ENCODE results near the gene SNRPA.

SNRPA gene

DNA sequence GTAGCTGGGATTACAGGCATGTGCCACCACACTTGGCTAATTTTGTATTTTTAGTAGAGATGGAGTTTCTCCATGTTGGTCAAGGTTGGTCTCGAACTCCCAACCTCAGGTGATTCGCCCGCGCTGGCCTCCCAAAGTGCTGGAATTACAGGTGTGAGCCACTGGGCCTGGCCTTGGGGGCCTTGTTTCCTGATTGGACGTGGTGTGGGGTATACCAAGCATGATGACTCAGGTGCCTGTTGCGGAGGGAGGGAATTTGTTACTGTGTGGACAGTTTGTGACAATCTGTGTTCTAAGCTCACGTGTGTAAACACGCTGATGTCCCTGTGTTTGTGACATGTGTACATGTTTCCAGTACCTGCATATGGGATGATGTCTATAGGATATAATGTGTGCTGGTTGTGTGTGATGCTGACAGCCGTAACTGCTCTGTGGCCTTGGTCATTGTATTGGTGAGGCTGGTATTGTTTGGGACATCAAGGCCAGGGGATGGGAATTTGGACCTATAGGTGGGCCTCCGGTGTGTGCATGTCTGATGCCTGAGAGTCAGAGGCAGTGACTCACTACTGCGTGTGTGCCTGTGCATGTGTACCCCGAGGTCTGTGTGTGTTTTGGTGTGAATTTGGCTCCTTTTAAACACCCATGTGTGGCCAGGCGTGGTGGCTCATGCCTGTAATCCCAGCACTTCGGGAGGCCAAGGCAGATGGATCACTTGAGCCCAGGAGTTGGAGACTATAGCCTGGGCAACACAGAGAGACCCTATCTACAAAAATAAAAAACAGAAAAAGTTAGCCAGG, 46.4 kb downstream of the SNRPA start:
- H3K27ac ChIP-seq = peak overlapping the region in 17 of 21 experiments; percentile 1 to 99 (median 87)
- H3K4me3 ChIP-seq = peak overlapping the region in 3 of 7 experiments; percentile 73 to 97 (median 93)

DNA sequence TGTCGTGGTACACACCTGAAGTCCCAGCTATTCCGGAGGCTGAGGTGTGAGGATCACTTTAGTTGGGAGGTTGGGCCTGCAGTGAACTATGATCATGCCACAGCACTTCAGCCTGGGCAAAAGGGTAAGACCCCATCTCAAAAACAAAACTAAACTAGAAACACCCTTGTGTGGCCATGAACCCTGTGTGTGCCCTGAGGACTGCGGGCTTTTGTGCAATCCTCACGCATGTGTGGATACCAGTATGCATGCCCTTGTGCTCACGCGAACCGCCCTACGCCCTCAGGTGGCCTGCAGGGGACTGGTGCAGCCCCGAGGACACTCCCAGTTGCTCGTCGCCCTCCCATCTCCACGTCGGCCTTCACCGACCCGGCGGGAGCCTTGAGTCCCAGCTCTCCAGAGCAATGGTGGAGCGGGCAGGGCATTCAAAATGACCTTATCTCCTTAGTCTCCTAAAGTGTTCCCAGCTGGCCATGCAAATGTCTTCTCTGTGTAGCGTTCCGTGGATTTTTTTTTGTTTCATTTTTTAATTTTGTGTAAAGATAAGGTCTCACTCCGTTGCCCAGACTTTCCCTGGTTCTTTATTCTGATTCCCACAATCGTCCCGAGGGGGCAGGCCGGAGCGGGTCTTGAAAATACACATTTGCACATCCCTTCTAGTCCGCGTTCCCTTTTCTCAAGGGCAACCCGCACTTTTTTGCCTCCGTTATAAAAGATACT, 47.1 kb downstream of the SNRPA start:
- peak overlapping the region in 20 of 21 experiments; percentile 1 to 99 (median 86) for H3K27ac ChIP-seq
- peak overlapping the region; percentile 69 to 97 (median 93) for H3K4me3 ChIP-seq

DNA sequence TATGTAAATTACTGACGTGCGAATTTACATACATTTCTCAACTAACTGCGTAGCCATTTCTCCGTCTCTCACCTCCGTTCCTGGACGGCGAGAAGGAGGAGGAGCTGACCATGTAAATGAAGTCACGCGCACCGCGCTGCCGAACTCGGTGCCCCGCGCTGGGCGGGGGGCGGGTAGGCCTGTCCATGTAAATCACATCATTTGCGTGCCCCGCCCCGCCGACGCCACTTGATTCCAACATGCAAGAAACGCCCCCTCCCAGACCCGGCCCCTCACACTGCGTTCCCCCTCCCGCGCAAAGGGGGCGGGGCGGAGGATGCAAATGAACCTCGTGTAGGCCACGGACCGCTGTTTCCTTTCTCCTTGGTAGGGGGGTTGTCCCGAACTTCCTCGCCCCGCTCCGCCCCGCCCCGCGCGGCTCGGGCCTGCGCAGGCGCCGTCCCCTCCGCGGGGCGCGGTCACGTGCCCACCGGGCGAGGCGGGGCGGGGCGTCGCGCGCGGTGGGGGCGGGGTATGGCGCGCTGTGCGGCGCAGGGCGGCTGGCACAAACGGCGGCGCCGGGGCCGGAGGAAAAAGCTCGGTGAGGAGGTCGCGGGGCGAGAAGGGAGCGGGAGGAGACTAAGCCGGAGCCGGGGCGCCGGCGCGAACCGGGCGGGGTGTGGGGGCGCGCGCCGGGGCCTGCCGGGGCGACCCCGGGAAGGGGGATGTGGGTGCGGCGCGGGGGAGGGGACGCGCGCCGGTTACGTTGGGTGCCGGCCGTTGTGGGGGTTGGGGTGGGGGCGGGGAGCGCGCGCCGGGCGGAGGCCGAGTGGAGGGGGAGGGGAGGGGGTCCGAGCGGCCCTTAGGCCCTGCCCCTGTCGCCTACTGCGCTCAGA, 47.9 kb downstream of the SNRPA start, which contains the start of gene EGLN2:
TSS of gene EGLN2 (plus strand) at position 509 of the 875 bp plus-strand sequence. CDS start 1,382 bp downstream, outside the sequence.
- Histone ChIP-seq H3K27ac (peak within 1 kb of the TSS; percentile 78 to 99 (median 97)), H3K4me3 (peak within 1 kb of the TSS; percentile 69 to 97 (median 93))

DNA sequence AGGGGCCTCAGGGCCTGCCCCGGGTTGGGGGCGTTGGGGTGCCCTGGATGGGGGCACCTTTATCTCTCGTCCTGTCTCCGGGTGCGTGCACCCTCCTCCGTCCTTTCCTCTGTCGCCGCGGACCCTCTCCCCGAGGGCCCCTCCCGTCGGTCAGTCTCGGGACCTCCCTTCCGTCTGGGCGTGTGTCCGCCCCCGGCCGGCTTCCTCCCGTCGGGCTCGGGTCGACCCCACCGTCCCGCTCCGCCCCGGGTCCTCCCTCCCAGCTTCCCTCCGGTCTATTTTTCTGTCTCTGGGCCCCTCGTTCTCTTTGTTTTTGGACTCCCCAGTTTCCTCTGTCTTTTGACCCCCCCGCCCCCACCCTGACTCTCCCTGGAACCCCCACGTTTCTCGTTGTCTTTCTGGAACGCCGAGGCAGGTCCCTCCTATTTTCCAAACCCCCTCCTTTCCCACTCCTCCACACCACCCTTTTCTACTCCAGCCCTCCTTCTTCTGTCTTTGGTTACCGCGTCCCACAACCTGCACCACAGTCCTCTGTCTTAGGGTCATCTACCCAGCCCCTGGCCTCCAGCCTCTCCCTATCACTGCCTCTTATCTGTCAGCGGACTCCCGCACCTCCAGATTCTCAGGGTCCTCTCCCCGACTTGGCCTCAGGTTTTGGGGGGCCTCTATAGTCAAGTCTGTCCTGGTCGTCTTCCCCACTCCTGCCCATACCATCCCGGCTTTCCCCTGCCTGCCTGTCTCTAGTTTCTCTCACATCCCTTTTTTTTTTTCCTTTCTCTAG, 48.7 kb downstream of the SNRPA start:
- peak overlapping the region; percentile 78 to 99 (median 97) for H3K27ac ChIP-seq
- peak overlapping the region; percentile 69 to 97 (median 93) for H3K4me3 ChIP-seq

DNA sequence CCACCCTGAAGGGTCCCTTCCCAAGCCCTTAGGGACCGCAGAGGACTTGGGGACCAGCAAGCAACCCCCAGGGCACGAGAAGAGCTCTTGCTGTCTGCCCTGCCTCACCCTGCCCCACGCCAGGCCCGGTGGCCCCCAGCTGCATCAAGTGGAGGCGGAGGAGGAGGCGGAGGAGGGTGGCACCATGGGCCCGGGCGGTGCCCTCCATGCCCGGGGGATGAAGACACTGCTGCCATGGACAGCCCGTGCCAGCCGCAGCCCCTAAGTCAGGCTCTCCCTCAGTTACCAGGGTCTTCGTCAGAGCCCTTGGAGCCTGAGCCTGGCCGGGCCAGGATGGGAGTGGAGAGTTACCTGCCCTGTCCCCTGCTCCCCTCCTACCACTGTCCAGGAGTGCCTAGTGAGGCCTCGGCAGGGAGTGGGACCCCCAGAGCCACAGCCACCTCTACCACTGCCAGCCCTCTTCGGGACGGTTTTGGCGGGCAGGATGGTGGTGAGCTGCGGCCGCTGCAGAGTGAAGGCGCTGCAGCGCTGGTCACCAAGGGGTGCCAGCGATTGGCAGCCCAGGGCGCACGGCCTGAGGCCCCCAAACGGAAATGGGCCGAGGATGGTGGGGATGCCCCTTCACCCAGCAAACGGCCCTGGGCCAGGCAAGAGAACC, 49.5 kb downstream of the SNRPA start:
- H3K27ac ChIP-seq = peak overlapping the region in 20 of 21 experiments; percentile 78 to 99 (median 97)
- peak overlapping the region; percentile 69 to 97 (median 93) for H3K4me3 ChIP-seq

DNA sequence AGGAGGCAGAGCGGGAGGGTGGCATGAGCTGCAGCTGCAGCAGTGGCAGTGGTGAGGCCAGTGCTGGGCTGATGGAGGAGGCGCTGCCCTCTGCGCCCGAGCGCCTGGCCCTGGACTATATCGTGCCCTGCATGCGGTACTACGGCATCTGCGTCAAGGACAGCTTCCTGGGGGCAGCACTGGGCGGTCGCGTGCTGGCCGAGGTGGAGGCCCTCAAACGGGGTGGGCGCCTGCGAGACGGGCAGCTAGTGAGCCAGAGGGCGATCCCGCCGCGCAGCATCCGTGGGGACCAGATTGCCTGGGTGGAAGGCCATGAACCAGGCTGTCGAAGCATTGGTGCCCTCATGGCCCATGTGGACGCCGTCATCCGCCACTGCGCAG, 50.0 kb downstream of the SNRPA start:
- peak overlapping the region in 5 of 7 experiments; percentile 69 to 96 (median 92) for H3K4me3 ChIP-seq
- peak overlapping the region in 18 of 21 experiments; percentile 7 to 99 (median 97) for H3K27ac ChIP-seq

DNA sequence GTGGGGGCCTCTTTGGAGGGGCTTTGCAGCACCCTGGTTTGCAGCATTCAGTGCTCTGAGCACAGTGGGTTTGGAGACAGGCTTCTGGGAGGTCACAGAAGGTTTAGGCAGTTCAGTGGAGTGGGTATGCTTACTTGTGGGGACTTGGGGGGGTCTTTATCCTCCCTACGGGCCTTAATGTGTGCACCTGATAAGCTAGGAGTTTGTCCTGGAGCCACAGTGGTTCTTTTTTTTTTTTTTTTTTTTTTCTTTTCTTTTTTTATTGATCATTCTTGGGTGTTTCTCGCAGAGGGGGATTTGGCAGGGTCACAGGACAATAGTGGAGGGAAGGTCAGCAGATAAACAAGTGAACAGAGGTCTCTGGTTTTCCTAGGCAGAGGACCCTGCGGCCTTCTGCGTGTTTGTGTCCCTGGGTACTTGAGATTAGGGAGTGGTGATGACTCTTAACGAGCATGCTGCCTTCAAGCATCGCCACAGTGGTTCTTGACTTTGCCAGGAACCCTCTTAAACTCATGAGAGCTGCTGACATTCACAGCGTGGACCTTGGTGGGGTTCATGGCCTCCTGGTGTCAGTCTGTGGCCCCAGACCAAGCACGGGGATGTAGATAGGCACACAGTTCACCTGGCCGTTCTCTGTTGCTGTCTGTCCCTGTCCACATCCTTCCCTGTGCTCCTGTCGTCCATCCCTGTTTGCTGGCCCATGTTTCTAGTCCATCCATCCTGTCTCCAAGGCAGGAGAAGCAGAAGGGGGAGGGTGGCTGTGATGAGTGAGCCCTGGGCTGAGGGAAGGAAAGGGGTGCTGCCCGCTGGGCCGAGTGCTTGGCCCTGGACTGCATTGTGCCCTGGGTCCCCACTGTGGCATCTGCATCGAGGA, 50.7 kb downstream of the SNRPA start:
- Histone ChIP-seq H3K27ac (peak overlapping the region in 18 of 21 experiments; percentile 34 to 99 (median 92)), H3K4me3 (peak overlapping the region in 2 of 7 experiments; percentile 73 to 93)

DNA sequence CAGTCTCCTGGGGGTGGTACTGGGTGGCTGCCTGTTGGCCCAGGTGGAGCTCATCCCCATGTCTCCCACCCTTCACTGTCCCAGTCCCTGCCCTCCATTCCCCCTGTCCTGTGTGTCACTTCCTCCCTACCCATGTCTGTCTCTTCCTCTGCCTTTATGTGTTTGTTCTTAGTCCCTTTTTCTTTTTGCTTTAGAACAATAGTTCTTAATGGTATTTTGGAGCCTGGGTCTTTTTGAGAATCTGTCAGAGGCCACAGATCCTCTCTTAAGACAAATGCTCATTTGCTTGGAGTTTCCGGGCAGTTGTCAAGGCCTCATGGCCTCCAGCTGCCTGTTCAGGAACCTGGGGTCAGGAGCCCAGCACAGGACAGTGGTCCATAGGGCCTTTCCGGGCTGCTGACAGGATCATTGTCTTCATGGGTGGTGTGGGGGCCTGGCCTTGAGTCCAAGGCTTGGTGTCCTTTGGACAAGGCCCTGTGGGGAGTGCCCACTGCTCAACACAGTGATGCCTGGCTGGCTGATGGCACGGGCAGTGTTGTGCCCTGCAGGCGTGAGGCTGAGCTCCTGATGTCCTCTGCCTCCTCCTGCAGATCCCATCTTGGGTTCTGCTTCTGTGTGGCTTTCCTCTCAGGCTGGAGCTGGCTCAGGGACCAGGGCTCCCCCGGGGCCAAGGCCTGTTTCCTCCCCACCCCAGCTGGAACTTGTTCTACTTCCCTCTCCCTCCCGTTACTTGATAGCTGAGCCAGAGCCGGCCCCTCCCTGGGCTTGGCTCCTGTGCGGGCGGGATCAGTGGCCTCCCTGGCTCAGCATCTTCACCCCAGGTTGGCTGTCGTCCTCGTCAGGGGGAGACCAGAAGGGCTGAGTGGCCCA, 51.5 kb downstream of the SNRPA start:
- Histone ChIP-seq H3K27ac (peak overlapping the region in 20 of 21 experiments; percentile 29 to 98 (median 77)), H3K4me3 (peak overlapping the region in 2 of 7 experiments; percentile 13 to 18)

DNA sequence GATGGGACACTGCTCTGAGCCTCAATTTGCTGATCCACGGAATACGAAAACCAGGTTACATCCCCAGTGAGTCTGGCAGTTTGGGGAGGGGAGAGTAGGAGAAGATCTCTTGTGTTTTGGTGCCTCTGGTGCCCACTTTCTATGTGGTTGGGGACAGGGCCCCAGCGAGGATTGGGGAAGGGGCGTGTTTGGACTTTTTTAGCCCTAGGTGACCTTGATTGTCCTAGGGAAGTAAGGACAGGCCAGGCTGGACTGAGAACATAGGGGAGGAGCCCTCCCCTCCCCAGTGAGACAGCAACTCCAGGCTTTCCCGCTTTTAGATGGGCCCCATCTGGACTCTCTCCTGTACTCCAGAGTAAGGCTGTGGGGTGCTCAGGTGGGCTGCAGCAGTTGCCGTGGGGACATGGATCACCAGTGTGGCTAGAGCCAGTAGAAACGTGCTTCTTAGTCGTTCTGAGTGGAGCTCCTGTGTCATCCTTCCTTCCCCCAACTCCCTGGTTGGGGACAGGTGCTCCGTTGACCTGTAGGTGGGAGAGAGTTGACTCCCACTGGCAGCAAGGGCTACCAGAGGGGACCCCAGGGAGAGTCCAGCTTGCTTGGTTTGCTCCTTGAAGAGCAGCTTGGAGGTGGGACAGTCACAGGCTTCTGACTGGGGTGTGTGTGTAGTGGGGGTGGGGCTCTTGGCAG, 52.3 kb downstream of the SNRPA start:
- H3K4me3 ChIP-seq = peak overlapping the region in 1 of 7 experiments; percentile 13

DNA sequence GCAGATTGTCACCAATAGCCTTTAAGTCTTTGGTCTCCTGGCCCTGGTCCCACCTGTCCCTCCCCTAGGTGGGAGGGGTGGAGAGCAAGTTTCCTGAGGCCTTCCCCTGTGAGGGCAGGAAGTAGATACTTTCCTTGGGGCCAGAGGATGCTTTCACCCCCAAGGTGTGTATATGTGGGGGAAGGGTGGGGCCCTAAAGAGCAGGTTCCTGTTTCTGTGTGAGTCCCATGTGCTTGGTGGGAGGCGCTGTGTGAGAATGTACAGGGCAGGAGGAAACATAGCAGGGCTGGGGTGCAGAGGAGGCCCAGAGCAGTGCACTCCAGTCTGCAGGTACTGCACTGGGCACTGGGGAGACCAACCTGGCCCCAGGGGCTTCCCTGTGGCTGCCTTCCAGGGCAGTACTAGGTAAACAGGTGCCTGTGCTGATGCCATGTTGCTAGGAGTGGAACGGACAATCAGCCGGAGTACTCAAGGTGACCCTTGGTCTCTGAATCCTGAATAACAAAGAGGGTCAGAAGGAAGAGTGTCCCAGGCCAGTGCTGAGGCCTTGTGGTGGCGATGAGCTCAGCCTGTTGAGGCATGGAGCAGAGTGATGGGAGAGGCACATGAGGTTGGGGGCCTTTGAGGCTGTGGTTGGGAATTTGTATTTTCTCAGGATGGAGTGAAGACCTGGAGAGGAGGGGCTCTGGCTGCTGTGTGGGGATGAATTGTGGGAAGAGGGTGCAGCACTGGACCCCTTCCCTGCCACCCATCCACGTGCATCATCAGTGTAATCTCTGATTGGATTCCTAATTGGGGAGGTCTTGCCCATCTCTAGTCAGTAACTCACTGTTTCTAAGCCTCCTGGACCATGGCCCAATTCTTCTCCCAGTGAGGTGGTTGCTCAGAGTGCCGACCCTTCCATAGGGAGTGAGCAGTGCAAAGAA, 53.1 kb downstream of the SNRPA start:
- H3K27ac ChIP-seq = peak overlapping the region in 19 of 21 experiments; percentile 29 to 98 (median 80)
- H3K4me3 ChIP-seq = no peak overlapping the region

More for the DNA sequence above, 52.3 kb downstream of the SNRPA start:
- peak overlapping the region in 19 of 21 experiments; percentile 29 to 98 (median 78) for H3K27ac ChIP-seq

DNA sequence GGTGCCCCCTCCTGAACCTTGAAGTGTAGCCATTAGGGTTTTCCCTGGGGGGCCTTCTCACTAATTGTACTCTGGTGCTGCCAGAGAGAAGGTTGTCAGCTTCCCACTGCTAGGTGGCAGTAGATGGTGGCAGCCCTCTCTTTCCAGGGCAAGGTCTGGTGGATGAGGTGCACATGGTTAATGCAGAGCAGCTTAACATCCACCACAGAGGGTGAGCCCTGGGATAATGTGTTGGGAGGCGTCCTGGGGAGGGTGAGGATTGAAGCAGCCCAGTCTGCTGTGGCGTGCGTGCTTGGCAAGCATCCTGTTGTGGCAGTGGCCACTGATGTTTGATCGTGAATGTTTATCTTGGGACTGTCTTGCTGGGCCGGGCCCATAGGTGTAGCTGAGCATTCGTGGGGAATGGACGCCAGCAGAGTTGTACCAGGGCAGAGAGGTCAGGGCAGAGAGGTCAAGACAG, 53.8 kb downstream of the SNRPA start:
- Histone ChIP-seq H3K4me3 (no peak overlapping the region), H3K27ac (peak overlapping the region in 18 of 21 experiments; percentile 0 to 98 (median 81))

DNA sequence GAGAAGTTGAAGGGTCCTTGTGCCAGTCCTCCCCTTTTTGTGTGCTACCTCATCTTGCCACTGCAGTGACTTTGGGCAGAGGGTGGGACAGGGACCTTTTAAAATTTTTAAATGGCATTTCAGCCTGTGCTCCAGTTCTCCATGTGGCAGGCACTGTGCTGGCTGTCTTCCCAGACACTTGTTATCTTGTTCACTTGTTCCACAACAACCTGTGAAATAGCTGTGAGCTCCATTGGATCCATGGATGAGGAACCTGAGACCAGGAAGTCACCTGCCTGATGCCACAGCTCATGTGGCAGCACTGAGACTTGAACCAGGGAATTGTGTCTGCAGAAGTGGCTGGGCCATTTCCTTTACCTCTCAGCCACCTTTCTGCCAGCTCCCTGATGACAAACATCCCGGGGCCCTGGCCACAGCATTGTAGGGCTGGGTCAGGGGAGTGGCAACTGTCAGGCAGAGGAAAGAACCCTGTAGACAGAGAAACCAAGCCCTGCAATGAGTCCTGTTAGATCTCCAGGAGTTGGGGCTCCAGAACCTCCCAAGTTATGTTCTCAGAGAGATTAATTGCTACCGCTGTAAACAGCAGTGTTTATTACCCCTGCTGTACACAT, 54.4 kb downstream of the SNRPA start:
- Histone ChIP-seq H3K27ac (peak overlapping the region in 19 of 21 experiments; percentile 0 to 98 (median 80)), H3K4me3 (no peak overlapping the region)

DNA sequence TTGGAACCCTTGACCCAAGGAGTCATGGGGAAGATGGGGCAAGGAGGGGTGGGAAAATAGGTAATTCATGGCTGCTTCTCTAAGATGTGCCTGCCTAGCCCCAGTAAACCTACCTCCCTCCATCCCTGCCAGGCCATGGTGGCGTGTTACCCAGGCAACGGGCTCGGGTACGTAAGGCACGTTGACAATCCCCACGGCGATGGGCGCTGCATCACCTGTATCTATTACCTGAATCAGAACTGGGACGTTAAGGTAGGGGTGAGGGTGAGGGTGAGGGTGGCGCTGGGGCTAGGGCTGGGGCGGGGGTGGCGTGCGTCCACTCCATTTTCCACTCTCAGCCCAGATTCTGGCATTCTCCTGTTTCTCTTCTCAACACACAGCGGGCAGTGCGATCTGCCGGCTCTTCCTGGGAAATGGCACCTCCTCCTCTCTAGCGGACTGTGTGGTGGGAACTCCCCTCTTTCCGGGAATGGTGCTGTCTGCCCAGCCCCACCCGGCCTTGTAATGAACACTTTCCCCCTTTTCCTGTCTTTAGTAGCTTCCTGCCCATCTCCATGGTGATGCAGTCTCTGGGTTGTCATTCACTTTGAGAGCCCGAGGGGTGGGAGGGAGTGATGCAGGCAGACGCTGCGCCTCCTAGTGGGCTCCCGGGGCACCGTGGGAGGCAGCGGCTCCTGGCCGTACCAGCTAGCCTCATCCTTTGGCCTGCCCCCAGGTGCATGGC, 55.6 kb downstream of the SNRPA start:
- H3K4me3 ChIP-seq = peak overlapping the region in 1 of 7 experiments; percentile 2
- H3K27ac ChIP-seq = peak overlapping the region in 20 of 21 experiments; percentile 1 to 98 (median 80)

Measured in skin epidermis (tissue), 12 donors.